Kidney (tissue), 14 donors: ENCODE data around the gene SPATA17. TPM values are rescaled to one million over a fixed set of nuclear protein-coding genes. Genes with fewer than 3 reads are reported as not detected.
A peak's percentile ranks its signal among the peaks of the same experiment; 100 is the strongest.

Experiments
- DNase-seq, 5 donors: peaks; one replicate each; pipeline ENCODE4 v3.0.0-alpha.2; 2013 to 2020
- FAIRE-seq: peaks from 2 replicates; lab custom pipeline; 2012; peaks lifted over from hg19 to GRCh38; lab: Jason Lieb, UNC
- H3K27ac ChIP-seq, 2 donors: one replicate each; pipeline ENCODE4 v1.7.0; 2013; ENCODE audit warnings: low read depth in 2 of 2, low read length in 2 of 2, inconsistent platforms in 1 of 2
- H3K27me3 ChIP-seq: one replicate; pipeline ENCODE4 v1.7.1; 2013; ENCODE audit warnings: low read length, inconsistent platforms; ENCODE audit not compliant: control insufficient read depth, insufficient read depth
- H3K36me3 ChIP-seq, 3 donors: one replicate each; pipeline versions ENCODE4 v1.7.0 to v1.7.1; 2013; ENCODE audit warnings: low read length in 3 of 3, control low read depth in 1 of 3, inconsistent platforms in 1 of 3; ENCODE audit not compliant: insufficient read depth in 3 of 3, control insufficient read depth in 2 of 3
- H3K4me1 ChIP-seq, 3 donors: one replicate each; pipeline versions ENCODE4 v1.7.0 to v1.7.1; 2013; ENCODE audit warnings: low read length in 3 of 3, inconsistent platforms in 1 of 3, low read depth in 1 of 3; ENCODE audit not compliant: control insufficient read depth in 2 of 3, insufficient read depth in 2 of 3
- H3K4me3 ChIP-seq, 3 donors: one replicate each; pipeline versions ENCODE4 v1.7.0 to v1.8.1; 2013; ENCODE audit warnings: low read length in 3 of 3, control low read depth in 1 of 3, inconsistent platforms in 1 of 3
- H3K9ac ChIP-seq, 3 donors: one replicate each; pipeline versions ENCODE4 v1.7.0 to v1.7.1; 2013; ENCODE audit warnings: low read length in 3 of 3, control low read depth in 1 of 3, inconsistent platforms in 1 of 3
- H3K9me3 ChIP-seq, 3 donors: one replicate each; pipeline versions ENCODE4 v1.7.0 to v1.7.1; 2013; ENCODE audit warnings: low read length in 3 of 3, control low read depth in 1 of 3, inconsistent platforms in 1 of 3; ENCODE audit not compliant: control insufficient read depth in 2 of 3, insufficient read depth in 1 of 3
- intact Hi-C: fragments of 100-400 bp; cut with DNase I; formaldehyde crosslinking; loops from one replicate; pipeline ENCODE4 v1.11.1; 2022
- polyA plus RNA-seq: library from polyadenylated mRNA; stranded (reverse); fragments of 350-450 nt; fragmentation: Illumina TruSeq; extraction: RNeasy Lipid Tissue Mini Kit (QIAGEN cat#74804); gene quantifications from one replicate; pipeline ENCODE4 v1.2.3, GENCODE V29; 2014; ENCODE audit warnings: low read depth, low replicate concordance; ENCODE audit not compliant: insufficient read depth
- total RNA-seq: library from RNA; stranded (reverse); fragmentation: NEBNext Ultra II Directional; extraction: Animal tissue kit (Norgen Biotek cat#: 25700); gene quantifications from one replicate; pipeline ENCODE4 v1.2.1, GENCODE V29; 2021
- TF ChIP-seq, protein P1 (sequence below): IDR thresholded peaks from 3 replicates; pipeline ENCODE4 v1.5.1; 2012; ENCODE audit warnings: mild to moderate bottlenecking, moderate library complexity, borderline replicate concordance; ENCODE audit not compliant: insufficient read depth; ENCODE audit errors: extremely low read depth
- donor health status: control.
- donor health status: control.
- donor health status: control.
- donor health status: control.
- donor health status: control.
- donor health status: DM: yes; HTN: yes; CAD: no.
- donor health status: Normal renal cell carcinoma (clear cell type).

SPATA17 gene
- total and polyA plus RNA-seq, 2 donors from 2014 or later = 5.7 to 7.1 TPM

DNA sequence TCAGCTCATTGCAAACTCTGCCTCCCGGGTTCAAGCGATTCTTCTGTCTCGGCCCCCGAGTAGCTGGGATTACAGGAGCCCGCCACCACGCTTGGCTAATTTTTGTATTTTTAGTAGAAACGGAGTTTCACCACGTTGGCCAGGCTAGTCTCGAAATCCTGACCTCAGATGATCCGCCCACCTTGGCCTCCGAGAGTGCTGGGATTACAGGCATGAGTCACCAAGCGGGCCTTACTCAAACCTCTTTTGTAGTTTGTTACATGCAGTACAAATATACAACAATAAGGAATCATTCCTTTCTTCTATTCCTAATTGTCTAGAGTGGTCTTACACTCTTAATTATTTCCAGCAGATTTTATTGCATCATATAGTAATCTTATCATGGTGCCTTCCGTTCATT is 16.6 kb downstream of the SPATA17 start:
- FAIRE-seq = no peak
- intact Hi-C loops = no loop called here
- Histone ChIP-seq H3K4me1 (no peaks in the 10 kb centered on the region), H3K27ac (no peak overlapping the region), H3K9ac (no peak overlapping the region), H3K36me3 (no peaks in the 10 kb centered on the region), H3K9me3 (no peaks in the 10 kb centered on the region), H3K4me3 (no peak overlapping the region), H3K27me3 (no peaks in the 10 kb centered on the region)
- TF ChIP-seq, protein P1, sequence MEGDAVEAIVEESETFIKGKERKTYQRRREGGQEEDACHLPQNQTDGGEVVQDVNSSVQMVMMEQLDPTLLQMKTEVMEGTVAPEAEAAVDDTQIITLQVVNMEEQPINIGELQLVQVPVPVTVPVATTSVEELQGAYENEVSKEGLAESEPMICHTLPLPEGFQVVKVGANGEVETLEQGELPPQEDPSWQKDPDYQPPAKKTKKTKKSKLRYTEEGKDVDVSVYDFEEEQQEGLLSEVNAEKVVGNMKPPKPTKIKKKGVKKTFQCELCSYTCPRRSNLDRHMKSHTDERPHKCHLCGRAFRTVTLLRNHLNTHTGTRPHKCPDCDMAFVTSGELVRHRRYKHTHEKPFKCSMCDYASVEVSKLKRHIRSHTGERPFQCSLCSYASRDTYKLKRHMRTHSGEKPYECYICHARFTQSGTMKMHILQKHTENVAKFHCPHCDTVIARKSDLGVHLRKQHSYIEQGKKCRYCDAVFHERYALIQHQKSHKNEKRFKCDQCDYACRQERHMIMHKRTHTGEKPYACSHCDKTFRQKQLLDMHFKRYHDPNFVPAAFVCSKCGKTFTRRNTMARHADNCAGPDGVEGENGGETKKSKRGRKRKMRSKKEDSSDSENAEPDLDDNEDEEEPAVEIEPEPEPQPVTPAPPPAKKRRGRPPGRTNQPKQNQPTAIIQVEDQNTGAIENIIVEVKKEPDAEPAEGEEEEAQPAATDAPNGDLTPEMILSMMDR = no peak
- DNase-seq = no peak

DNA sequence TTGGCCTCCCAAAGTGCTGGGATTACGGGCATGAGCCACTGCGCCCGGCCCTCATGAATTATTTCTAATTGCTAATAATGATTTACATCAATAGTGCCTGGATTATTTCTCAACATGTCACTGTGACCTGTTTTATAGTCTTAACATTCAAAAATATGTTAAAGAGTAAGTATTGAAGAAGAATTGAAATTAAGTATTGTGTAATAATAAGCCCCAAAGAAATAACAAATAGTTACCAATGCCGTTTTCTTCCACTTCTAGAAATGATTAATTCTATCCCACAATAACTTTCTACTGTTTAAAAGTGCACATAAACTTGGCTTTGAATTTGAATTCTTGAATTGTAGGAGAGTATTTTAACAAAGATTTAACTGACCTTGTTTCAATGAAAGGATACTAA is 19.5 kb downstream of the SPATA17 start:
- H3K27ac ChIP-seq = no peak overlapping the region
- no peaks in the 10 kb centered on the region for H3K4me1 ChIP-seq
- H3K27me3 ChIP-seq = no peaks in the 10 kb centered on the region
- H3K4me3 ChIP-seq = no peak overlapping the region
- no peak overlapping the region for H3K9ac ChIP-seq
- DNase-seq (no peak), FAIRE-seq (no peak)
- TF ChIP-seq, protein P1 = no peak
- H3K36me3 ChIP-seq = no peaks in the 10 kb centered on the region
- intact Hi-C loops = no loop called here
- no peaks in the 10 kb centered on the region for H3K9me3 ChIP-seq

DNA sequence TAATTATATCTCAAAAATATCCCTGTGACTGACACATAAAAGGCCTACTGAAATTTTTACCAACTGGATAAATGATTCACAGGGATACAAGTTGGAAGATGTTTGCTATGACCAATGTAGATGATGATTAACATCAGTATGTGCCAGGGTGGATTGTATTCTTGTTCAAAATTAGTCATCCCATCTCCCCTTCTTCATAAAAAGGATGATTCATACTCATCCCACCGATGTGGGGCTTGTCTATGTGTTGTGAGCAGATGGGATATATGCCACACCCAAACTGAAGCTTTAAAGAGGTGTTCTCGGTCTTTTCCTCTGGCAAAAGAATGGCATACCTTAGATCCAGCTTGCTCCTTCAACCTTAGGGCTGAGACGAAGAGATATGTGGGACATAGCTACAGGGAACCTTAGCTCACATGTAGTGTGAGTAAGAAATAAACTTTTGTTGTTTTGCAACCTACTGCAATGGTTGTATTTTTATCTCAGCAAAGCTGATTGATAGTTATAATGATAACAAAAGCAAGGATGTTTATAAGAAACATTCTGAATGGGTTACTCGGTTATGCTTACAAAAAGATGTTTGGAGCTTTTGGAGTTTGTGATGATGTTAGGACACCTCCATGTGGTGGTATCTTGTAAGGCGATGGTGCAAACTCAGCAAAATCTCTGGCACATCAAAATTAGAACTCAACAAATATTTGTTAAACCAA is 29.4 kb downstream of the SPATA17 start:
- no peaks in the 10 kb centered on the region for H3K4me1 ChIP-seq
- TF ChIP-seq, protein P1 = peak; percentile 28
- H3K36me3 ChIP-seq = no peaks in the 10 kb centered on the region
- no peak overlapping the region for H3K4me3 ChIP-seq
- H3K27ac ChIP-seq = no peak overlapping the region
- intact Hi-C loops = no loop called here
- no peak overlapping the region for H3K9ac ChIP-seq
- DNase-seq (peak in 1 of 5 donors; percentile 3), FAIRE-seq (no peak)
- H3K27me3 ChIP-seq = no peaks in the 10 kb centered on the region
- H3K9me3 ChIP-seq = no peaks in the 10 kb centered on the region

DNA sequence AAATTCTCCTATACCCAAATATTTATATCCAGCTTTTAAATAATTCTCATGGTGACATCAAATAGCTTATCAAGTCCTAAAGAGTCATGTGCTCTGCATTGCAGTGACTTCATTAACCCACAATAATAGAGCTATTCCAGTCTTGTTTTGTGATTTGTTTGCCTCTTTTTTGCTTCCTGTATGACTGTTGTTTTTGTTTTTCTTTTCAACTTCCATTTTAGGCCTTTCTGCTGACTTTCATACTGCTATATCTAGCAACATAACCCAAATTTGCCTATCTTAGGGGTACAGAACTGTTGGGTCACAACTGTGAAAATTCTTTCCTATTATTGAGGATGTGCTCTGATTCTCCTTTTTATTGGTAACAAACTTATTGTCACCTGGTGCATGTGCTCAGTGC is 30.3 kb downstream of the SPATA17 start:
- Histone ChIP-seq H3K27me3 (no peaks in the 10 kb centered on the region), H3K4me3 (no peak overlapping the region), H3K4me1 (no peaks in the 10 kb centered on the region), H3K36me3 (no peaks in the 10 kb centered on the region), H3K9ac (no peak overlapping the region), H3K27ac (no peak overlapping the region), H3K9me3 (no peaks in the 10 kb centered on the region)
- FAIRE-seq (no peak), DNase-seq (no peak)
- intact Hi-C loops = no loop called here
- TF ChIP-seq, protein P1 = no peak
